CD4-positive, alpha-beta memory T cell (primary cell): Measurements from ENCODE around the gene KIAA1549. TPM values are rescaled to one million over a fixed set of nuclear protein-coding genes. Genes with fewer than 3 reads are reported as not detected.

ENCODE experiments used
- CTCF ChIA-PET: fragments of 350-600 bp; sonication (Branson Sonifier 250); formaldehyde crosslinking; loops from one replicate; lab custom pipeline; 2021; ENCODE audit warnings: inconsistent platforms; ENCODE audit not compliant: partially characterized antibody; lab: Charles Lee
- POLR2A ChIA-PET: fragments of 350-600 bp; sonication (Branson Sonifier 250); formaldehyde crosslinking; loops from one replicate; lab custom pipeline; 2021; ENCODE audit not compliant: partially characterized antibody; lab: Charles Lee
- DNase-seq, 5 donors: peaks; one replicate each; pipeline versions ENCODE4 v3.0.0 to v3.0.0-alpha.2; 2020 to 2022; ENCODE audit warnings: mixed read lengths in 1 of 5
- H3K27ac ChIP-seq: one replicate; pipeline ENCODE4 v1.7.0; 2013; ENCODE audit warnings: low read depth, low read length
- H3K27me3 ChIP-seq: 2 replicates; pipeline ENCODE4 v1.7.0; 2013; ENCODE audit warnings: mild to moderate bottlenecking, low read length, moderate library complexity; ENCODE audit not compliant: insufficient read depth
- H3K36me3 ChIP-seq: 2 replicates; pipeline ENCODE4 v1.7.0; 2013; ENCODE audit warnings: mild to moderate bottlenecking, low read length, moderate library complexity; ENCODE audit not compliant: insufficient read depth
- H3K4me1 ChIP-seq: 2 replicates; pipeline ENCODE4 v1.7.0; 2013; ENCODE audit warnings: mild to moderate bottlenecking, low read length, moderate library complexity; ENCODE audit not compliant: insufficient read depth
- H3K4me3 ChIP-seq, 2 donors: one replicate each; pipeline ENCODE4 v1.7.0; 2013; ENCODE audit warnings: low read length in 2 of 2, mild to moderate bottlenecking in 1 of 2
- H3K9me3 ChIP-seq, 2 donors: one replicate each; pipeline ENCODE4 v1.7.0; 2013; ENCODE audit warnings: low read length in 2 of 2, control low read depth in 1 of 2; ENCODE audit not compliant: control insufficient read depth in 1 of 2
- H3K27ac Mint-ChIP-seq, 7 donors: one replicate each; pipeline ENCODE4 v1.8.0; 2020 to 2021; ENCODE audit warnings: mixed read lengths in 7 of 7, mild to moderate bottlenecking in 6 of 7, inconsistent platforms in 3 of 7, moderate library complexity in 3 of 7
- H3K27me3 Mint-ChIP-seq, 2 donors: one replicate each; pipeline ENCODE4 v1.8.0; 2020 to 2021; ENCODE audit warnings: mixed read lengths in 2 of 2
- H3K36me3 Mint-ChIP-seq, 2 donors: one replicate each; pipeline ENCODE4 v1.8.0; 2020 to 2021; ENCODE audit warnings: mixed read lengths in 2 of 2, inconsistent platforms in 1 of 2, mild to moderate bottlenecking in 1 of 2
- H3K4me1 Mint-ChIP-seq, 4 donors: one replicate each; pipeline ENCODE4 v1.8.0; 2020 to 2021; ENCODE audit warnings: mixed read lengths in 4 of 4, mild to moderate bottlenecking in 1 of 4
- H3K4me3 Mint-ChIP-seq, 8 donors: one replicate each; pipeline ENCODE4 v1.8.0; 2020 to 2021; ENCODE audit warnings: mixed read lengths in 8 of 8, mild to moderate bottlenecking in 7 of 8, moderate library complexity in 6 of 8, inconsistent platforms in 3 of 8
- H3K9me3 Mint-ChIP-seq, 8 donors: one replicate each; pipeline ENCODE4 v1.8.0; 2020 to 2021; ENCODE audit warnings: mixed read lengths in 8 of 8, mild to moderate bottlenecking in 5 of 8, inconsistent platforms in 3 of 8, moderate library complexity in 1 of 8
- intact Hi-C: fragments of 100-400 bp; cut with micrococcal nuclease; formaldehyde crosslinking; loops from one replicate; pipeline ENCODE4 v1.15.1; 2023
- polyA plus RNA-seq, 2 donors: library from polyadenylated mRNA; unstranded; fragments of 300-500 nt; fragmentation: Illumina TruSeq; gene quantifications; one replicate each; pipeline ENCODE4 v1.2.3, GENCODE V29; 2021
- total RNA-seq, 2 experiments: library from RNA; stranded (reverse); gene quantifications; one replicate each; pipeline ENCODE4 v1.2.3, GENCODE V29; 2021

Gene KIAA1549
- total and polyA plus RNA-seq, 4 experiments from 2014 or later, result 0.02 to 0.11 (median 0.06) TPM; not detected in 1

- DNase-seq, result no peak
- Histone ChIP-seq H3K27me3 (no peaks in the 10 kb centered on the region), H3K36me3 (no peaks in the 10 kb centered on the region), H3K4me3 (no peak overlapping the region), H3K27ac (no peak overlapping the region), H3K9me3 (no peaks in the 10 kb centered on the region), H3K4me1 (no peaks in the 10 kb centered on the region)
- Mint-ChIP-seq H3K4me3 (no peak overlapping the region), H3K36me3 (no peaks in the 10 kb centered on the region), H3K9me3 (no peaks in the 10 kb centered on the region), H3K27me3 (peaks cover 3 to 4% of the 10 kb centered on the region in 2 donors), H3K27ac (no peak overlapping the region), H3K4me1 (peaks cover 0 to 9% (median 4%) of the 10 kb centered on the region in 4 donors)
- ChIA-PET POLR2A (no interaction called here), CTCF (interaction anchor here (0.6 kb wide), 1 partner anchor 93 kb away, joined by 3 read pairs; no protein-coding TSS in a partner anchor)
- intact Hi-C loops, result no loop called here
Measured at GRCh38 chr7:138919216-138919615, 62.0 kb downstream of the KIAA1549 start.

GRCh38 chr7:138918756-138919155 lies 62.4 kb downstream of the KIAA1549 start:
- no peak overlapping the region for H3K4me3 Mint-ChIP-seq
- no peaks in the 10 kb centered on the region for H3K9me3 ChIP-seq
- H3K4me3 ChIP-seq, result no peak overlapping the region
- no peak for DNase-seq
- no peaks in the 10 kb centered on the region for H3K4me1 ChIP-seq
- ChIA-PET POLR2A (no interaction called here), CTCF (no interaction called here)
- intact Hi-C loops, result no loop called here
- H3K36me3 Mint-ChIP-seq, result no peaks in the 10 kb centered on the region
- H3K27me3 ChIP-seq, result no peaks in the 10 kb centered on the region
- H3K27ac ChIP-seq, result no peak overlapping the region
- H3K4me1 Mint-ChIP-seq, result peaks cover 0 to 9% (median 4%) of the 10 kb centered on the region in 4 donors
- no peak overlapping the region for H3K27ac Mint-ChIP-seq
- peaks cover 3 to 4% of the 10 kb centered on the region in 2 donors for H3K27me3 Mint-ChIP-seq
- no peaks in the 10 kb centered on the region for H3K9me3 Mint-ChIP-seq
- H3K36me3 ChIP-seq, result no peaks in the 10 kb centered on the region

GRCh38 chr7:138918176-138918575 lies 63.0 kb downstream of the KIAA1549 start:
- Mint-ChIP-seq H3K9me3 (no peaks in the 10 kb centered on the region), H3K27me3 (peaks cover 3 to 4% of the 10 kb centered on the region in 2 donors), H3K4me1 (peaks cover 0 to 9% (median 4%) of the 10 kb centered on the region in 4 donors), H3K4me3 (no peak overlapping the region), H3K27ac (no peak overlapping the region), H3K36me3 (no peaks in the 10 kb centered on the region)
- POLR2A ChIA-PET, result no interaction called here
- CTCF ChIA-PET, result no interaction called here
- intact Hi-C loops, result no loop called here
- no peaks in the 10 kb centered on the region for H3K36me3 ChIP-seq
- no peak overlapping the region for H3K27ac ChIP-seq
- H3K4me3 ChIP-seq, result no peak overlapping the region
- H3K9me3 ChIP-seq, result no peaks in the 10 kb centered on the region
- H3K4me1 ChIP-seq, result no peaks in the 10 kb centered on the region
- no peak for DNase-seq
- no peaks in the 10 kb centered on the region for H3K27me3 ChIP-seq

- H3K36me3 ChIP-seq, result no peaks in the 10 kb centered on the region
- no peaks in the 10 kb centered on the region for H3K4me1 ChIP-seq
- POLR2A ChIA-PET, result no interaction called here
- no peaks in the 10 kb centered on the region for H3K9me3 ChIP-seq
- Mint-ChIP-seq H3K9me3 (no peaks in the 10 kb centered on the region), H3K36me3 (no peaks in the 10 kb centered on the region), H3K27me3 (peaks cover 3 to 4% of the 10 kb centered on the region in 2 donors), H3K4me3 (no peak overlapping the region), H3K27ac (no peak overlapping the region), H3K4me1 (peaks cover 0 to 9% (median 4%) of the 10 kb centered on the region in 4 donors)
- no peak overlapping the region for H3K27ac ChIP-seq
- CTCF ChIA-PET, result no interaction called here
- H3K27me3 ChIP-seq, result no peaks in the 10 kb centered on the region
- intact Hi-C loops, result no loop called here
- H3K4me3 ChIP-seq, result no peak overlapping the region
- DNase-seq, result no peak
Measured at GRCh38 chr7:138917771-138918170, 63.4 kb downstream of the KIAA1549 start.

- ChIA-PET POLR2A (no interaction called here), CTCF (no interaction called here)
- no peak overlapping the region for H3K4me3 ChIP-seq
- H3K27ac Mint-ChIP-seq, result no peak overlapping the region
- H3K9me3 Mint-ChIP-seq, result no peaks in the 10 kb centered on the region
- no peak for DNase-seq
- peaks cover 0 to 9% (median 4%) of the 10 kb centered on the region in 4 donors for H3K4me1 Mint-ChIP-seq
- H3K9me3 ChIP-seq, result no peaks in the 10 kb centered on the region
- no peaks in the 10 kb centered on the region for H3K27me3 ChIP-seq
- H3K36me3 Mint-ChIP-seq, result no peaks in the 10 kb centered on the region
- intact Hi-C loops, result no loop called here
- no peak overlapping the region for H3K27ac ChIP-seq
- no peak overlapping the region for H3K4me3 Mint-ChIP-seq
- H3K36me3 ChIP-seq, result no peaks in the 10 kb centered on the region
- H3K4me1 ChIP-seq, result no peaks in the 10 kb centered on the region
- H3K27me3 Mint-ChIP-seq, result peaks cover 3 to 4% of the 10 kb centered on the region in 2 donors
Measured at GRCh38 chr7:138916731-138917130, 64.5 kb downstream of the KIAA1549 start.

- Mint-ChIP-seq H3K4me3 (no peak overlapping the region), H3K9me3 (no peaks in the 10 kb centered on the region), H3K36me3 (no peaks in the 10 kb centered on the region), H3K4me1 (peaks cover 0 to 9% (median 4%) of the 10 kb centered on the region in 4 donors), H3K27ac (no peak overlapping the region), H3K27me3 (peaks cover 3 to 4% of the 10 kb centered on the region in 2 donors)
- Histone ChIP-seq H3K36me3 (no peaks in the 10 kb centered on the region), H3K4me1 (no peaks in the 10 kb centered on the region), H3K27me3 (no peaks in the 10 kb centered on the region), H3K4me3 (no peak overlapping the region), H3K27ac (no peak overlapping the region), H3K9me3 (no peaks in the 10 kb centered on the region)
- ChIA-PET CTCF (no interaction called here), POLR2A (no interaction called here)
- no peak for DNase-seq
- intact Hi-C loops, result no loop called here
Measured at GRCh38 chr7:138916275-138916674, 64.9 kb downstream of the KIAA1549 start.

GRCh38 chr7:138913783-138914182 lies 67.4 kb downstream of the KIAA1549 start:
- Mint-ChIP-seq H3K27me3 (peaks cover 3 to 4% of the 10 kb centered on the region in 2 donors), H3K27ac (no peak overlapping the region), H3K4me3 (no peak overlapping the region), H3K36me3 (no peaks in the 10 kb centered on the region), H3K4me1 (peaks cover 0 to 1% (median 0%) of the 10 kb centered on the region in 4 donors), H3K9me3 (no peaks in the 10 kb centered on the region)
- Histone ChIP-seq H3K27me3 (no peaks in the 10 kb centered on the region), H3K4me1 (no peaks in the 10 kb centered on the region), H3K36me3 (no peaks in the 10 kb centered on the region), H3K27ac (no peak overlapping the region), H3K4me3 (no peak overlapping the region), H3K9me3 (no peaks in the 10 kb centered on the region)
- POLR2A ChIA-PET, result no interaction called here
- CTCF ChIA-PET, result no interaction called here
- intact Hi-C loops, result no loop called here
- DNase-seq, result no peak
